ENCODE data around the gene COTL1. TPM values are rescaled to one million over a fixed set of nuclear protein-coding genes. Genes with fewer than 3 reads are reported as not detected.

Gene COTL1
- total RNA-seq, 1 donor from 2014 or later: 35.3 TPM

DNA sequence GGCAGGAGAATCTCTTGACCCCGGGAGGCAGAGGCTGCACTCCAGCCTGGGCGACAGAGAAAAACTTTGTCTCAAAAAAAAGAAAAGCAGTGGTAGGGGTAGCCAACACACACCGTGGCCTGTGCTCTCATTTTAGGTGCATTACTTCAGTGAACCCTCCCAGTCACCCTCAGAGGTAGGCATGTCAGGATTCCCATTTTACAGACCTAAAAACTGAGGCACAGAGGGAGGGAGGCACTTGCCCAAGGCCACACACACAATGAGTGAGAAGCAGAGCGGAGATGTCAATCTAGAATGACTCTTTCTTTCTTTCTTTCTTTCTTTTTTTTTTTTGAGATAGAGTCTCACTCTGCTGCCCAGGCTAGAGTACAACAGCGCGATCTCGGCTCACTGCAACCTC lies 5.2 kb downstream of the COTL1 start:
- TF ChIP-seq, protein P1, sequence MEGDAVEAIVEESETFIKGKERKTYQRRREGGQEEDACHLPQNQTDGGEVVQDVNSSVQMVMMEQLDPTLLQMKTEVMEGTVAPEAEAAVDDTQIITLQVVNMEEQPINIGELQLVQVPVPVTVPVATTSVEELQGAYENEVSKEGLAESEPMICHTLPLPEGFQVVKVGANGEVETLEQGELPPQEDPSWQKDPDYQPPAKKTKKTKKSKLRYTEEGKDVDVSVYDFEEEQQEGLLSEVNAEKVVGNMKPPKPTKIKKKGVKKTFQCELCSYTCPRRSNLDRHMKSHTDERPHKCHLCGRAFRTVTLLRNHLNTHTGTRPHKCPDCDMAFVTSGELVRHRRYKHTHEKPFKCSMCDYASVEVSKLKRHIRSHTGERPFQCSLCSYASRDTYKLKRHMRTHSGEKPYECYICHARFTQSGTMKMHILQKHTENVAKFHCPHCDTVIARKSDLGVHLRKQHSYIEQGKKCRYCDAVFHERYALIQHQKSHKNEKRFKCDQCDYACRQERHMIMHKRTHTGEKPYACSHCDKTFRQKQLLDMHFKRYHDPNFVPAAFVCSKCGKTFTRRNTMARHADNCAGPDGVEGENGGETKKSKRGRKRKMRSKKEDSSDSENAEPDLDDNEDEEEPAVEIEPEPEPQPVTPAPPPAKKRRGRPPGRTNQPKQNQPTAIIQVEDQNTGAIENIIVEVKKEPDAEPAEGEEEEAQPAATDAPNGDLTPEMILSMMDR (IDR thresholded peaks at IDR 0.05; ENCODE audit: insufficient read depth, low read length, severe bottlenecking): no peak
- no peak overlapping the region for H3K4me3 ChIP-seq (ENCODE audit: low read depth, low read length)
- FAIRE-seq (no peak), DNase-seq (ENCODE audit: low read depth) (no peak)
- no peaks in the 10 kb centered on the region for H3K27me3 ChIP-seq (ENCODE audit: control insufficient read depth, insufficient read depth, low read length)
- H3K36me3 ChIP-seq (ENCODE audit: control insufficient read depth, insufficient read depth, low read length): peaks cover 18% of the 10 kb centered on the region

DNA sequence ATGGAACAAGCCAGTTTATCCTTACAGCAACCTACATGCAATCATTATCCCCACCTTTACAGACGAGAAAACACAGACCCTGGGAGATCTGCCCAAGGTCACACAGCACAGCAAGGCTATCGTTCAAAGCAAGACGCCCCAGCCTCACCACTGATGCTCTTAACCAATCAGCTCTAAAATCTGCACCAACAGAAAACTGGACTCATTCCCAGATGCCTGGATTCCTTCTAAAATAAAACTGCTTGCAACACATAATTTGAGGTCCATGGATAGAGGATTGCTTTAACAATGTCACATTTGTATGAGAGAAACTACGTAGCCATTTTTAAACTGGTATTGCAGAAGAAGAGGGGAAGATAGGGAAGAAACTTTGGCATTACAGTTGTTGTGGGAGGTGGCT lies 6.8 kb downstream of the COTL1 start:
- Histone ChIP-seq H3K27me3 (ENCODE audit: control insufficient read depth, insufficient read depth, low read length) (no peaks in the 10 kb centered on the region), H3K36me3 (ENCODE audit: control insufficient read depth, insufficient read depth, low read length) (peaks cover 20% of the 10 kb centered on the region), H3K4me3 (ENCODE audit: low read depth, low read length) (no peak overlapping the region)
- DNase-seq (ENCODE audit: low read depth): no peak
- TF ChIP-seq, protein P1 (IDR thresholded peaks at IDR 0.05; ENCODE audit: insufficient read depth, low read length, severe bottlenecking): no peak
- no peak for FAIRE-seq

DNA sequence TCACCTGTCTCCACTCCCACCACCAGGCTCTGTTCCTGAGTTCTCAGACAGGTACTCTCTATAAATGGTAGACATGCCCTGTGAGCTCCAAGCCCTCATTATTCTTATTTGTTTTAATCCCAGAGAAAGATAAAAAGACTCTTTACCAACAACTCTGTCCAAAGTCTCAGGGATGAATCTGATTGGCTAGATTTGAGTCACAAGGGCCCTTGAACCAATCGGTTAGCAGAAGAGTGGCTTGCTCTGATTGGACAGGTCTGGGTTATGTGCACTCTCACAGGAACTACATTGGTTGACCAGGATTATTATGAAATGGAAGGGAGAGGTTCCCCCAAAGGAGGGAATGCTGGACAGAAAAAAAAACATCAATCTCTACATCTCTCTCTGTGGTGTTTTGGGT lies 7.5 kb downstream of the COTL1 start:
- TF ChIP-seq, protein P1 (IDR thresholded peaks at IDR 0.05; ENCODE audit: insufficient read depth, low read length, severe bottlenecking): no peak
- FAIRE-seq: no peak
- H3K4me3 ChIP-seq (ENCODE audit: low read depth, low read length): no peak overlapping the region
- no peaks in the 10 kb centered on the region for H3K27me3 ChIP-seq (ENCODE audit: control insufficient read depth, insufficient read depth, low read length)
- H3K36me3 ChIP-seq (ENCODE audit: control insufficient read depth, insufficient read depth, low read length): peaks cover 21% of the 10 kb centered on the region
- DNase-seq (ENCODE audit: low read depth): no peak

DNA sequence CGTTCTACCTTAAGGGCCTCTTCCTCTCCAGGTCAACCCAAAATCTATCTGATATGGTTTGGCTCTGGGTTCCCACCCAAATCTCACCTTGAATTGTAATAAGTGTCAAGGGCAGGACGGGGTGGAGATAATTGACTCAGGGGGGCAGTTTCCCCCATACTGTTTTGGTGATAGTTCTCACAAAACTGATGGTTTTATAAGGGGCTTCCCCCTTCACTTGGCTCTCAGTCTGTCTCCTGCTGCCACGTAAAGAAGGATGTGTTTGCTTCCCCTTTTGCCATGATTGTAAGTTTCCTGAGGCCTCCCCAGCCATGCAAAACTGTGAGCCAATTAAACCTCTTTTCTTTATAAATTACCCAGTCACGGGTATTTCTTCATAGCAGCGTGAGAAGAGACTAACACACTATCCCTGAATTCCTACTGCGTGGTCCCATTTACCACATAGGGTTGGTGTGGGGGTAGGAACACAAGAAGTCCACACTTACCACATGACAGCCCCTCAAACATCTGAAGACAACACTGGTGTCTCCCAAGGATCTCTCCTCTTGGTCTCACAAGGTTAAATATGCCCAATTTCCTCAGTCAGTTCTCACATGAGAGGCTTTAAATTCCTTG lies 8.2 kb downstream of the COTL1 start:
- Histone ChIP-seq H3K4me3 (ENCODE audit: low read depth, low read length) (no peak overlapping the region), H3K27me3 (ENCODE audit: control insufficient read depth, insufficient read depth, low read length) (no peaks in the 10 kb centered on the region), H3K36me3 (ENCODE audit: control insufficient read depth, insufficient read depth, low read length) (peaks cover 17% of the 10 kb centered on the region)
- FAIRE-seq (no peak), DNase-seq (ENCODE audit: low read depth) (no peak)
- TF ChIP-seq, protein P1 (IDR thresholded peaks at IDR 0.05; ENCODE audit: insufficient read depth, low read length, severe bottlenecking): no peak

DNA sequence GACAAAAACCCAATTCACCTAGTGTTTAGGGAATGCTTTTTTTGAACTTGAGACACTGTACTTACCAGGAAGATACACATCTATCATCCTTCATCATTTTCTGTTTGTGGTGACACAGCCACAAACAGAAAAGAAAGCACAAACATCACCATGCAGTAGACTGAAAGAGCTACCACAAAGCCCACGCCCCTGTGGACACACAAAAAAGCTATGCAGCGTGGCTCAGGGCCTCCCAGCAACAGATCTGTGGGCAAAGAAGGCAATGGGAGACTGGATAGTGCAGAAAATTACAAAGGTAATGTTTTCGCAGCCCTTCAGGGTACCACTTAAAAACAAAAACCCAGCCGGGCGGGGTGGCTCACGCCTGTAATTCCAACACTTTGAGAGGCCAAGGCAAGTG lies 9.6 kb downstream of the COTL1 start:
- Histone ChIP-seq H3K36me3 (ENCODE audit: control insufficient read depth, insufficient read depth, low read length) (peaks cover 13% of the 10 kb centered on the region), H3K27me3 (ENCODE audit: control insufficient read depth, insufficient read depth, low read length) (no peaks in the 10 kb centered on the region), H3K4me3 (ENCODE audit: low read depth, low read length) (no peak overlapping the region)
- DNase-seq (ENCODE audit: low read depth) (no peak), FAIRE-seq (no peak)
- TF ChIP-seq, protein P1 (IDR thresholded peaks at IDR 0.05; ENCODE audit: insufficient read depth, low read length, severe bottlenecking): no peak

DNA sequence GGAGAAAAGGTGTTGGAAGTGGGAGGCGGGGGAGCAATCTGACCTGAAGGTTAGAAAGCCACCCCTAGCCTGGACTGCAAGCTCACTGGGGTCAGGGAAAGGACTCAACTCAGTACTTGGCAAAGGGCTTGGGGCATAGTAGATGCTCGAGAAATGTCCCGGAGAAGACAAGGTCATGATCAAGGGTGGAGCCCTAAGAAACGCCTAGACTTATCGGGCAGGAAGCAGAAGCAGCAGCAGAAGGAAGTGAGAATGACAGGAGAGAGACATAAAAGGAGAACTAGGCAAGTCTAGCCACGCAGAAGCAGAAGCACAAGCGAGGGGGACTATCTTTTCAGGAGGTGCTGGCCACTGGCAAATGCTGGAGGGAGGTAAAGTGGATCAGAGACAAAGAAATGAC lies 10.2 kb downstream of the COTL1 start:
- TF ChIP-seq, protein P1 (IDR thresholded peaks at IDR 0.05; ENCODE audit: insufficient read depth, low read length, severe bottlenecking): no peak
- Histone ChIP-seq H3K27me3 (ENCODE audit: control insufficient read depth, insufficient read depth, low read length) (no peaks in the 10 kb centered on the region), H3K4me3 (ENCODE audit: low read depth, low read length) (no peak overlapping the region), H3K36me3 (ENCODE audit: control insufficient read depth, insufficient read depth, low read length) (peaks cover 13% of the 10 kb centered on the region)
- DNase-seq (ENCODE audit: low read depth): no peak
- FAIRE-seq: no peak

Measured in bronchial epithelial cell (primary cell).